ENCODE measurements around the gene SYNE3. TPM values are rescaled to one million over a fixed set of nuclear protein-coding genes. Genes with fewer than 3 reads are reported as not detected.

Gene SYNE3
- total and polyA plus RNA-seq, 9 of the 15 experiments (the other 6 are each of a cell fraction or from before 2014, with no cell fraction given): 0.04 to 3.1 (median 0.55) TPM

GRCh38 chr14:95545515-95546168, 29.2 kb upstream of the SYNE3 start (continued):
- peak; percentile 85 for TF ChIP-seq DPF2 (IDR thresholded peaks at IDR 0.05)
- peak; percentile 94 for TF ChIP-seq ATF3 (IDR thresholded peaks at IDR 0.05)
- TF ChIP-seq ATF3 (CRISPR knock-in tag; conservative IDR thresholded peaks at IDR 0.05): no peak
- TF ChIP-seq JUN (IDR thresholded peaks at IDR 0.05; ENCODE audit: borderline replicate concordance, low read depth, low read length): peak; percentile 87
- no peak for TF ChIP-seq JUN (CRISPR knock-in tag; IDR thresholded peaks at IDR 0.05; ENCODE audit: borderline replicate concordance)
- no peak for TF ChIP-seq AFF4 (CRISPR knock-in tag; IDR thresholded peaks at IDR 0.05)
- TF ChIP-seq FOSL1 (tag; conservative IDR thresholded peaks at IDR 0.05): peak; percentile 97
- no peak for TF ChIP-seq HDGF (IDR thresholded peaks at IDR 0.05)
- TF ChIP-seq SMARCE1 (IDR thresholded peaks at IDR 0.05): peak; percentile 75
- no peak for TF ChIP-seq SPI1 (IDR thresholded peaks at IDR 0.05; ENCODE audit: borderline replicate concordance, low read depth, low read length)
- TF ChIP-seq ZNF57 (CRISPR knock-in tag; IDR thresholded peaks at IDR 0.05): no peak
- no peak for TF ChIP-seq ZC3H11A (IDR thresholded peaks at IDR 0.05; ENCODE audit: low read depth, low read length)
- peak; percentile 96 for TF ChIP-seq JUND (IDR thresholded peaks at IDR 0.05; ENCODE audit: borderline replicate concordance, low read depth, low read length)
- peak; percentile 97 for TF ChIP-seq JUND (tag; IDR thresholded peaks at IDR 0.05; ENCODE audit: borderline replicate concordance, low read depth, low read length)
- no peak for TF ChIP-seq RBM25 (IDR thresholded peaks at IDR 0.05; ENCODE audit: low read depth, low read length, severe bottlenecking)
- TF ChIP-seq ZNF398 (CRISPR knock-in tag; IDR thresholded peaks at IDR 0.05): no peak
- no peak for TF ChIP-seq RBM22 (IDR thresholded peaks at IDR 0.05; ENCODE audit: low read depth, low read length, poor library complexity, severe bottlenecking)
- TF ChIP-seq SMARCC2 (IDR thresholded peaks at IDR 0.05; ENCODE audit: low read depth): peak; percentile 65; the same call in 1 of the 2 replicates
- TF ChIP-seq NRF1 (conservative IDR thresholded peaks at IDR 0.05 in 1 of 2, IDR thresholded peaks at IDR 0.05 in 1 of 2): no peak
- no peak for TF ChIP-seq NR2C1 (IDR thresholded peaks at IDR 0.05)
- no peak for TF ChIP-seq NR2C1 (tag; IDR thresholded peaks at IDR 0.05)
- TF ChIP-seq ZNF766 (CRISPR knock-in tag; conservative IDR thresholded peaks at IDR 0.05): peak; percentile 99
- no peak for TF ChIP-seq SRSF9 (IDR thresholded peaks at IDR 0.05; ENCODE audit: borderline replicate concordance, low read depth, low read length)
- peak; percentile 82 for TF ChIP-seq SMARCA4 (IDR thresholded peaks at IDR 0.05)
